ENCODE data around the gene SPTBN5.
A peak's percentile ranks its signal among the peaks of the same experiment; 100 is the strongest.

The SPTBN5 gene

DNA sequence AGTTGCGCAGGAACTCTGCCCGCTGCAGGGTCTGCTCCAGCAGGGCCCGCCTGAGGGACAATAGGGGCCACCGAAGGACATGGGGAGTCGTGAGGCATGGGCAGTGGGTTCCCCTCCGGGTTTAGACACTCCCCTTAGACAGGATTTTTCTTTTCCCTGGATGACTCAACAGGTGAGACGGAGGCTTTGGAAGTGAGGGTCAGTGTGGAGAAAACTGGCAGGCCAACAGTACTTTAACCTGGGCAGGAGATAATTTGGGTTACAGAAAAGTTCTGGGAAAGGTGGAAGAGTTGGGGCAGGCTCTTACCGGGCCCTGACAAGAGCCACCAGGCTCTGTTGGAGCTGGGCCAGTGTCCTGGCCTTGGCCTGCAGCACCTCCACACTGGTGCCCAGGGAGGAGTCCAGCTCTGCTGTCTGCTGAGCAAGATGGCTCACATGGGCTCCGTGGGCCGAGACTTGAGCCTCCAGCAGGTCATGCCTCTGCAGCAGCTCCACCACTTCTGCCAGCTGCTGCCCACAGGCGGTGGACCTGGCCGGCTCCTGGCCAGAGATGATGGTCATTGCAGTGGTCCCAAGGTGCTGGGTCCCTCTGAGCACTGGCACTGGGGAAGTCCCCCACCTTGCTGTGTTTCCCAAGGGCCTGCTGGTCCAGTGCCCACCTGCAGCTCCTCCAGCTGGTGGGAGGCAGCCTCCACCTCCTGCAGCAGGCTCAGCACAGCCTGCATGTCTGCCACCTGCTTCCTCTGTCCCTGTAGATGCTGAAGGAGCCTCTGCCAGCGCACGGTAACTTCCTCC, 11.0 kb downstream of the SPTBN5 start:
- no peak for DNase-seq (ENCODE audit: low spot score)

DNA sequence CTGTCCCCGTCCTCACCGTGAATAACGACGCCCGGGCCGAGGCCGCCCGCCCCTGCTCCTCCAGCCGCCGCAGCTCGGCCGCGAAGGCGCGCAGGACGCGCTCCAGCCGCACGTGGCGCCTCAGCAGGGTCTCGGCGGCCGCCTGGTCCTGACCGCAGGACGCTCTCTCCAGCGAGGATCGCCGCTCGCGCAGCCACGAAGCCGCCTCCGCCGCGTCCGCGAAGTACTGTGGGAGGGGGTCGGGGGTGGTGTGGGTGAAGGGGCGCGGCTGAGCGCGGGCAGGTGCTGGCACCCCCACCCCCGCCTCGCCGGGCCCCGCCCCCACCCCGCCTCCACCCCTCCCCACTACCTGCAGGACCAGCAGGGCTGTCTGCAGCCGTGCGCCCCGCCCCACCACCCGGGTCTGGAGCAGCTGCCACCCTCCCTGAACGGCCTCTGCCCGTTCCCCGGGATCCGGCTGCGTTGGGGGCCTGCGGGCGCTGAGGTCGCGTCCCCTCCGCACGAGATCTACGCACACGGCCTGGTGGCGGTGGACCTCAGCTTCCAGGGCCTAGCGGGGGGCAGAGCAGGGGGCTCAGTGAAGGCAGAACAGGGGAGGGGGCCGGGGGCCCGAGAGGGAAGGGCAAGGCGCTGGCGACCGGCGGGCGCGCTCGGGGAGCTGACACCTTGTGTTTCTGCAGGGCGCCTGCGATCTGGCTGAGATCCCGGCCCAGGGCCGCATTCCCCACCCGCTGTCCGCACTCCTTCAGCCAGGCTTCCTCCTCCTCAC, 11.7 kb downstream of the SPTBN5 start:
- DNase-seq (ENCODE audit: low spot score): no peak

- DNase-seq (ENCODE audit: low spot score): no peak
These were observed 12.3 kb downstream of the SPTBN5 start for GRCh38 chr15:41881550-41881919.

- no peak for DNase-seq (ENCODE audit: low spot score)
These were observed 12.8 kb downstream of the SPTBN5 start for GRCh38 chr15:41881086-41881485.

- DNase-seq (ENCODE audit: low spot score): no peak
These were observed 13.5 kb downstream of the SPTBN5 start for GRCh38 chr15:41880156-41880877.

DNA sequence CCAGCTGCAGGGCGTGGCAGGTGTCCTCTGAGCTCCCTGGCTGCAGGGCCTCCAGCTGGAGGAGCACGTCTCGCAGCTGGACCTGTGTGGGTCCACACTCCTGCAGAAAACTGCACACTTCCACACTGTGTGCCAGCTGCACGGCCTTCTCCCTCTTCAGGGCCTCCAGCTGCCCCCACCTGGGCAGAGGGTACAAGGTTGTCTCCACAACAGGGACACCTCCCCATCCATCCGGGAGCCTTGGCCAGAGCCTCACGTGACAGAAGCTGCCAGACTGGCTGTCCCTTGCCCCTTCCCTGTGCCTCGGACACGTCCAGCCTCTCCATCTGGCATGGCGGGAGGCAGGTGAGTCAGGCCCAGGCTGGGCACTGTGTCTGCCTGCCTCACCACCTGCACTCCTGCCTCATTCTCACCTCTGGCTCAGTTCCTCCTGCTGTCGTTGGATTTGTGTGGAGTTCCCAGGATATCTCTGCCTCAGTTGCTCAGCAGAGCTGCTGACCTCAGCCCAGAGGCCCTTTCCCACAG, 14.5 kb downstream of the SPTBN5 start:
- no peak for DNase-seq (ENCODE audit: low spot score)

GRCh38 chr15:41878355-41878699, 15.5 kb downstream of the SPTBN5 start:
- no peak for DNase-seq (ENCODE audit: low spot score)

- DNase-seq (ENCODE audit: low spot score): no peak
These were observed 16.1 kb downstream of the SPTBN5 start for GRCh38 chr15:41877631-41878354.

DNA sequence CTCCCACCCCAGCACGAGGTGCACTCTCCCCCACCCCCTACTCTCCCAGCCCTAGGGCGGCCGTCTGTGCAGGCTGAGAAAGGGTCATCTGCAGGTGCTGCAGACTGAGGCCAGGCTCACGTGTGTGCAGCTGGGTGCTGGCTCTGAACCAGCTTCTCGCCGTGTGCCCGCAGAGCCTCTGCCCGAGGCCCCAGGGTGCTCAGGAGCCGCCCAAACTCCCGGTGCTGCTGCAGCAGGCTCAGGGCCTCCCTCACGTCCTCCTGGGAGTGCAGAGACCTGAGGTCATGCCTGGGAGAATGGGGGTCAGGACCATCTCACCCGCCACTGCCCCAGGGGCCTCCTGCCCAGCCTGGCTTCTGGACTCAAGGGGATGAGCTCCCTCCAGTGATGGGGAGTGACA, 17.2 kb downstream of the SPTBN5 start:
- no peak for DNase-seq (ENCODE audit: low spot score)

- no peak for DNase-seq (ENCODE audit: low spot score)
These were observed 17.8 kb downstream of the SPTBN5 start for GRCh38 chr15:41876007-41876406.

GRCh38 chr15:41874736-41875135, 19.1 kb downstream of the SPTBN5 start:
- no peak for DNase-seq (ENCODE audit: low spot score)

GRCh38 chr15:41873711-41874110, 20.1 kb downstream of the SPTBN5 start:
- DNase-seq (ENCODE audit: low spot score): no peak

- DNase-seq (ENCODE audit: low spot score): no peak
These were observed 21.6 kb downstream of the SPTBN5 start for GRCh38 chr15:41872166-41872747.

DNA sequence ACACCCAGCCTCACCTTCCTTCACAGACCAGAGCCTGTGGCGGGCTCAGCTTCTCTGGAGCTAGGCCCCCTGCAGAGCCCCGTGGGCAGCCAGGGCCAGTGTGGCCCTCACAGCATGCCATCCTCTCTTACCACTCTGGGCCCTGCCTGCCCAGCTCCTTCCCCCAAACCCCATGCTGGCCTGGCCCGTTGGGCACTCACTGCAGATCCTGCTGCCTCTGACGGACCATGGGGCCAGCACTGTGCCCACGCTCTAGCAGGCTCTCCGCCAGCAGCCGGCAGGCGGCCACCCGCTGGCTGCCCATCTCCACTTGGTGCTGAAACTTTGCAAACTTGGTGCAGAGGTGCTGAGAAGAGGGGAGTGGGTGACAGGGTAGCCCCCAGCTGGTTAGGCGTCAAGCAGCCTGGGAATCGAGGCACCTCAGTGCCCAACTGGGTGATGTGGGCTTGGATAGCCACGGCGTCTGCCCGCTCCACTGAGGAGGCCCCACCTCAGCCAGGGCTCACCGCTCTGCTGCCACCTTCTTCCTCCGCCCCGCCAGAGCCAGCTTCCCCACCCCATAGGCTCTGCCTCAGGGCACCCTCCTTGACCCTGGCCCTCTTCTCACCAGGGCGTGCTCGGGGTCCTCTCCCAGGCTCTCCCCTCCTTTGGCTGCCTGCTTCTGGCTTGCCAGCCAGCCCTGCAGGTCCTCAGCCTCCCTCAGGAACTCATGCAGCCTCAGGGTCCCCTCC, 22.5 kb downstream of the SPTBN5 start:
- no peak for DNase-seq (ENCODE audit: low spot score)

DNA sequence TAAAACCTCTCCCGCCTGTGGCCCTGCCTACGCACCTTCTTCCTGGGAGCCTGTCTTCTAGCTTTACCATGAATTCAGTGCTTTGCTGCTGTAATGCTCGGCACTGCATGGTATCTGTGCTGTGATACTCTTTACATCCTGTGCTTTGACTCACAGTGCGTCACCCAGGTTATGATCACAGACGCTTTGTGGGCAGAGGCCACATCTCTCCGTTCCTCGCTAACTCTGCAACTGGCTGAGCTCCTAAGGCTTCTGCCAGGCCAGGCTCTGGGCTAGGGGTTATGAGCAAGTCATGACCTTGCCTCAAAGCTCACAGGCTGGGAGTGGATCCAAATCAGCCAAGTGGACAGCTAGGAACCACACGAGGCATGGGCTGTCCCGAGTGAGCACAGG, 23.2 kb downstream of the SPTBN5 start:
- DNase-seq (ENCODE audit: low spot score): peak; percentile 72

DNA sequence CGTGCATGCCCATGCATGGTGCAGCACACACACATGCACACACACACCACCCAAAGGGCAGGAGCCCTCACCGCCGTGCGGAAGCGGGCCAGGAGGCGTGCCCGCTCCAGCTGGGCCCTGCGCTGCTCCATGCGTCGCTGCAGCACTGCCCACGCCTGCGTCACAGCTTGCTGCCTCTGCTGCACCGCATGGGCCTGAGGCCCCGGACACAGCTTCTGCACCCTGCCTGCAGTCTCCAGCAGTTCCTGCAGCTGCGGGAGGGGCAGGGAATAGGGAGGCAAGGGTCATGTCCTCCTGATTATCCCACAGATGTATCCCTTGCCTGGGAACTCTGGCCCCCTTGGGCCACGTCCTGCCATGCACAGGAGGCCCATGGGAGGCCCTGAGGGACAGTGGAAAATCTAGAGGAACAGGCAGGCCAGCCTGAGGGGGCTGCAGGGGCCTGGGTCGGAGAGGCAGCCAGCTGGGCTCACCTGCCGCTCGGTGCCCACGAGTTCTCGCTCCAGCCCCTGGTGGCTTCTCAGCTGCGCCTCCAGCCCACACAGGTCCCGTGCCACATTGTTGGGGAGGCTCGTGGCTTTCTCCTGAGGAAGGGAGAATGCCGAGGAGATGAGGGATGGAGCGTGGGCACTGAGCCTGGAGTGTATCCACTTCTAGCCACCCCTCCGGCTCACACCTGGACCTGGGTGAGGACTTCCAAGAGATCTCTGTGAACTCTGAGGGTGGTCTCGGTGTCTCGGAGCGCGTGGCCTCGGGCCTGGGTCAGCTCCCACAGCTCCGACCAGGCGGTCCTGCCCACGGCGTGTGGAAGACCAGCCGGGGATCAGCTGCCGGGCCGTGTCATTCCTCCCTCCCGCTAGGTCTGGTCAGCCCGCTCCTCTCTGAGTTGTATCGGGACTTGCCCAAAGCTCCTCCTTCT, 23.8 kb downstream of the SPTBN5 start:
- DNase-seq (ENCODE audit: low spot score): no peak

- DNase-seq (ENCODE audit: low spot score): no peak
These were observed 25.5 kb downstream of the SPTBN5 start for GRCh38 chr15:41868321-41868720.

DNA sequence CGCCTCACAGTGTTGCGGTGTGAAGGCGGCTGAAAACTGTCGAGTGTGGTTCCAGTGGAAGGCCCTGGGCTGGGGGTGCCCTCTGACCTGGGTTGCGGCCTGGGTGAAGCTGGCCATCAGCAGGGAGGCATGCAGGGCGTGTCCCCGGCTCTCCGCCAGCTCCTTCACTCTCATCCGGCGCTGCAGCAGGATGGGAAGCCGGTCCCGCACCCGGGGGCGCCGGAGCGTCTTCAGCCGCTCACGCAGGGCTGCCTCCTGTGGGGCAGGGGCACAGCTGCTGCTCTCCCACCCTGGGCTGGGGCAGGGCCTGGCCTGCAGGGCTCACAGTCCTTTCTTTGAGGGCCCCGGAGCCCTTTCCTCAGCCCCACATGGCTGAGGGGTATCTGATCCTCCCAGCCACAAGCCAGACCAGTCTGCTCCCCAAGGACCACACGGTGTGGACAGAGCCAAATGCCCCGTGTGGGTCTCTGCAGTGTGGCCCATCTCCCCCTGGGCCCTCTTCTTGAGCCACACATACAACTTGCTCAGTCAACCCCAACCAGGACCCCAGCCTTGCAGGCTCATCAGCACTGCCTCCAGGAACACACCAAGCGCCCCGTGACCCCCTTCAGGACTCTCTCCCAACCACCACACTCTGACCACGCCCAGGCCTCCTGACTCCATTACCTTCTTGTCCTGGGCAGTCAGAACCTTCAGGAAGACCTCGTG, 26.8 kb downstream of the SPTBN5 start:
- DNase-seq (ENCODE audit: low spot score): no peak

- no peak for DNase-seq (ENCODE audit: low spot score)
These were observed 27.6 kb downstream of the SPTBN5 start for GRCh38 chr15:41866263-41866703.
